GM18520 (cell line): Measurements from ENCODE around the gene DNAL4.

Source experiments
- ATAC-seq: cut with Tn5 transposase; IDR thresholded peaks from one replicate; pipeline ENCODE4 v1.9.1; 2021; ENCODE audit not compliant: unreplicated experiment

DNAL4 gene

DNA sequence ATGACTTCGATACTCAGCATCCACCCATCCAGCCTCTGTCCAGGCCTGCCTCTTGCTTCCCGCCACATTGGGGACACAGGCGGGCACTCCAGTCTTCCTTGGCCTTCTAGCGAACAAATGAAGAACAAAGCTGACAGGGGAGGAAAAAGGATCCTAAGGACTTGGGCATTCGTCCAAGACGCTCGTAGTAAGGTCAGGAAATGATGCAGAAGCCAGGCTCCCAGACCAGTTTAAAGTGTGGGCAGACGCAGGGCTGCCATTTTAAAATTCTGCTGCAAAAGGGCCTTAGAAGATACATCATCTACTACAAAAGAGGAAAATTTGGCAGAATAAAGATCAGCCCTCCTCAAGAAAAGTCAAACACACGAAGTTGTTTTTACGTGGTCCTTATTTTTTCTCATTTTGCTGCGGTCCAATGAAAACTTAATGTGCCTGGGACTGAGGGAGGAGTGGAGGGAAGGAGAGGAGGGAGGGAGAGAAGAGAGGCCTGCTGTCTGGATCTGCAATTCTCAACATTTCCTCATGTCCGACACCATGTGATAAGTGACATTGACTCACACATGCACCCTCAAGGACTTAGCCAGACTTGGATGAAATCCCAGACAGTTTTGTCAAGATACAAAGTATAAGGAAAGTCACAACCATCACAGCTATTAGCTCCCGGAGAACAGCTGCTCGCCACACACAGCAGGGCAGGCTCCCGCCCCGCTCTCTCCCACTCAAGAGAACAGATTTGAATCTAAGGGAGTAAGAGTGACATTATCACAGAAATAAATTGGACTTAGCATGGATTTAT is 5.7 kb downstream of the DNAL4 start:
- no peak for ATAC-seq

DNA sequence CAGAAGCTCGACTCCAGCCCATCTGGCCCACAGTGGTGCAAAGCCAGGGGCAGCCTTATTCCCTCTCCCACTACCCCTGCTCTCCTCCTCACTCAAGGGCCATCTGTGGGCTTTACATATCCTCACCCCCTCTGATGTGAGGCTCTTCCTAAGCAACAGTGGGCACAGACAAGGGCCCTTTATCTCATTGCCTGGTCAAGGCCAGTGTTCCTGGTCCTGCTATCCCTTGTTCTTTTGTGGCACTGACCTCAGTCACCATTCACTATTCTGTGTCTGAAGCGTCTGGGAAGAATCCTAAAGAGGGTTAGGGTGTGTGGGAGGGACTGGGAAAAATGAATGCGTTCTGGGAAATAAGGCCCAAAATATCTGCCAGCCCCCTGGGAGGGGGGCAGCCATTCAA is 7.3 kb downstream of the DNAL4 start:
- no peak for ATAC-seq

DNA sequence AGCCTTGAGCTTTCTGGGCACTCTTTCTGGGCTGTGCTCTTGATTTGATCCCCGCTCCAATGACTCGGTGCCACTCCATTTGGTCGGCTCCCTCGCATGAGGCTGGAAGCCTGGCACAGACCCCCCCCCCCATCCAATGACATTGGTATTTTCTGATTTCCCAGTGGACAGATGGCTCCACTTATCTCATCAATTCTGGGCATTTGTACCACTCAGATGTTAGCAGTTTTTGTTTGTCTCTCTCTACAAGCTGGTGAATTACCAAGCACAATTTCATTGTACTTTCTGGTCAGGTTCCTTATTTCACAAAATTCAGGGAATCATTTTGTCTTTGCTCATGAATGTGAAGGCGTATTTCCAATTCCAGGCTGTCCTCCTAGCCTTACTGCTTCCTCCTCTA is 9.1 kb downstream of the DNAL4 start:
- no peak for ATAC-seq

DNA sequence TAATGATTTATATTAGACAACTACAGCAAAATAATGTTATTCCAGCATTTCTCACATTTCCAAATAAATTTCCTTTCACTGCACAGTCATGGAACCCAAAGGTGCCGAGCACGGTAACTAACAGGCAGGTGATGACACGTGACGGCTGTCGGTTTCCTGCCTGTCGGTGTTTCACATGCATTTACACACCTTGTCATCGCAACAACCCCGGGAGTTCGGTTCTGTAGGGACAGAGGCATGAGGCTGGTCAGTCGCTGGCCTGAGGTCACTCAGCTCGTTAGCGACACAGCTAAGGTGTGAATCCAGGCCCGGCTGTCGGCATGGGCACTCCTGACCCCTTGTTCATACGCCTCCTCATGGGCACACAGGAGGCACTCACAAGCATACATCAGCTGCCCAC is 9.9 kb downstream of the DNAL4 start:
- ATAC-seq, result no peak

DNA sequence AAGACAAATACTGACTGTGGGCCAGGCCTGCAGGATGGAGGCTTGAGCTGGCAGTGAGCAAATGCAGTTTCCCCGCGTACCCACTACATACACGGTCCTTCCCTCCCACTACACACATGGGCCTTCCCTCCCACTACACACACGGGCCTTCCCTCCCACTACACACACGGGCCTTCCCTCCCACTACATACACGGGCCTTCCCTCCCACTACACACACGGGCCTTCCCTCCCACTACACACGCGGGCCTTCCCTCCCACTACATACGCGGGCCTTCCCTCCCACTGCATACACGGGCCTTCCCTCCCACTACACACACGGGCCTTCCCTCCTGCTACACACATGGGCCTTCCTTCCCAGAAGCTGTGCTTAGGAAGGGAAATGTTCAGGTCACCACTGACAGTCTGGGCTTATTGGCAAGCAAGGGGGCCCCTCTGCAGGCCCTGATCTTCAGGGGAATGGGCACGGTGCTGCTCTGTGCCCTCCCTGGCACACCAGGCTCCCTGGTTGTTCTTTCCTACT is 10.8 kb downstream of the DNAL4 start:
- ATAC-seq, result no peak

DNA sequence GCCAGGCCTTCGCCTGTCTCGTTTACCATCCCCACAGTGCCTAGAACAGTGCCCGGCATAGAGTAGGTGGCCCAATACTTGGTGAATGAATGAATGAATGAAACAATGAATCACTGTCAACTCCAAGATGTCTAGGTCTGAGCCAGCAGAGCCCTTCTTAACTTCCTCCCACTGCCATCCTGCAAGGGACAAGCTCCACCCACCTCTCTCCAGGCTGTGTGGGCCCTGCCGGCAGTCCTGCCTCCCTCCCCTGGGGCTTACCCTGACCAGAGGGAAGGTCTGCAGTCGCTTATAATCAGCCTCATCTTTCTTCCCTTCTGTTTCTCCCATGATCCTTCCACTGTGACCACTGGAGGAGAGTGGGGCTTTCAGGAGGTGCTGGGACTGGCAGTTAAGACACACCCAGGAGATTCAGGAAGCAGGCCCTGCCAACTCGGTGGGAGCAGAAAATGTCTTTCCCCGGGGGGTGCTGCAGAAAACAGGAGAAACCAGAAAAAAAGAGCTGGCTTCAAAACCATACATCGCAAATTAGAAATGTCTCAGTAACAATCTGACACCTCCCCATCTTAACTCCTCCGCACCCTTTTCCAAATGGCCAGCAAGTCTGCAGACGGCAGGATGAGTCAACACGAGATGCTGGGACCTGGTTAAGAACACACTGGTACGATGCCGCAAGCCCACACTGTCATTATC is 11.4 kb downstream of the DNAL4 start:
- ATAC-seq, result no peak

DNA sequence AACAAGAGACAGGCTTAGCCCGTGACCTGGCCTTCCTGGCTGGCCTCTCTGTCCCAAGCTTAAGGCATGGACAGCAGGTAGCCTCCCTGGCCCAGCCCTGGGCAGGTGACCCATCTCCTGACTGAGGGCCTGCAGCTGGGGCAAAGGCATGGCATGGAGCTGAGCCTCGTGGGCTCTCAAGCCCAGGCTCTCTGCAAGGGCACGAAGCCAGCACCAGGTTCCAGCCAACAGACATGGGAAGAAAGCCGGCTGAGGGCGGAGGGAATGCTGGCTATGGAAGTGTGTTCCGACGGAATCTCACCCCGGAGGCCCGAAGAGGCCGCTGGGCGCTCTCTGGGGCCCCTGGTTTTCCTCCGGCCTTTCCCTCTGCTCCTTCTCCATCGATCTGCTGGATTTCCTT is 12.9 kb downstream of the DNAL4 start:
- no peak for ATAC-seq

DNA sequence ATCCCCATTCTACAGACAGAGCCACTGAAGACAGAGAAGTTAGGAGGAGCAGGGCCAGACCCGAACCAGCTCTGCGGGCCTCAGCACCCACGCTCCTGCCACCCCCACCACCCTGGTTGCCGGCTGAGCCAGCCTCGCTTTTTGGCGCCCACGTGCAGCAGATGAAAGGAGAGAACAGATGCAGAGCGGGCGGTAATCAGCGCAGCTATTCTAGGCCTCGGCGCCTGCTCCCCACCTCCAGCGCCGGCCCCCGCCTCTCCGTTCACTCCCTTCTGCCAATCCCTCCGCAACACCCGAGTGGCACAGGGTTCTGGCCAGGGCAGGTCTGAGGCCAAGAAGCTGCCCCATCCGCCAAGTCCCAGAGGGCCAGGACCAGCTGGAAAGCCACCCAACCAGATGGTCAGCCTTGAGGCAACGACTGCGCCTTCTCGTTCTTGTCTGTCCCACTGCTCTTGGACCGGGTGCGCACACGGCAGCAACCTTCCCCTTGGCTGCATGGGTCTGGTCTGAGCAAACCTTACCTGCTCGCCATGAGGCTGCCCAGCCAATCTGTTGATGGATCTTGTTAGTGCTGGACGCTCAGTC is 16.8 kb downstream of the DNAL4 start:
- ATAC-seq, result no peak

DNA sequence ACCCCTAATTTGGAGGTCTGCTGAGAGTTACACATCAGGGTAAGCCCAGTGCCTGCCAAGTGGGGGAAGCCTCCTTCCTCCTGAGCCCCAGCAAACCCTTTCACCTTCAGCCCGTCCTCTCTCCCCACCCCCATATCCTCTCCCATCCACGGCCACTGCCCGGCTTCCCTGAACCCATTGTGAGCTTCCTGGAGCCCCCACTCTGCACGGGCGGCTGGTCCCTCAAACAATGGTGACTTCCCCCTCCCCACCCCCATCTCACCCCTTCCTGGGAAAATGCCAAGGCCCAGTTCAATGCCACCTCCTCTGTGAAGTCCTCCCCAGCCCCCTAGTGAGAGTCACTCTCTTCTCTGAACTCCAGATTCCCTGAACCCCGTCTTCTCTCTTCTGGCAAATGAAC is 17.9 kb downstream of the DNAL4 start:
- no peak for ATAC-seq

DNA sequence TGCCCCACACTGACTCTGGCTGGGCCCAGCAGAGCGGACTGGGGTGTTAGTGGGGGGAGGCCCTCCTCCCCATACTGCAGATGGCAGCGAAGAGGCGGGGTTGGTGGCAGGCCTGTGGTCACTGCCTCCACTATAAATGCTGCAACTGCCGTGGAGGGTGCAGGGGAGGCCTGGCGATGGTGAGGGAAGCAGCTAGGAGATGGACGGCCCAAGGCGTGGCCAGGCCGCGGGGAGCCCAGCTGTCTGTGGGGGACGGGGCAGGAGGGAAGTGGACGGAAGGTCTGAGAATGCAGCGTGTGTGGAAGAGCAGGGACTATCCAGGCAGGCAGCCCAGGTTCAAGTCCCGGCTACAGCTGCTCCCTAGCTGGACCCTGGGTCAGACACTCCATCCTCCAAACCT is 18.3 kb downstream of the DNAL4 start:
- no peak for ATAC-seq

DNA sequence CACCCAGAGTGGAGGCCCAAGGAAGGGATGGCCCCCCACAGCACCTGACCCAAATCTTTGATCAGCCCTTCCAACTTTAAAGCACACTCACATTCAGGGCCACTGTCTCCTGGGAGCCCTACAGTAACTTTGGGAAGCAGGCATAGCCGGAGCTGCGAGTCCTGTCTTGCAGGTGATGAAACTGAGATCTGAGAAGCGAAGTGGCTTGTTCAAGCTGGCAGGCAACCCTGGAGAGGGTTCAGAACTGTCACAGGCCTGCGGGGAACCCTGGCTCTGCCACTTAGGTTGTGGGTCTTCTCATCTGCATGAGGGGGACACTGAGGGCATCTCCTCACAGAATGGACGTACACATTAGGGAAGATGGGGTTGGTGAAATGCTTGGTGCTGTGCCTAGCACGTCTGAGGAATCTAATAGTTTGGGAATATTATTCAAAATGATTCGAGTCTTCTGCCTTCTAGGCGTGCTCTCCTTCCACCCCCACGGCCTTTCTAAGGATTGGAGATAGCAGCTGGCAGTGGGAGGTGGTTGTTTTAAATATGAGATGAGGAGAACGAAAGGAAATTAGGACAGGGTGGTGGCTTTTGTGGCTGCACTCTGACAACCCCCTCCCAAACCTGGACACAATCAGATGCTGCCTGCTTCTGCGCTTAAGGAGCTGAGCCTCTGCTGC is 19.3 kb downstream of the DNAL4 start:
- no peak for ATAC-seq

DNA sequence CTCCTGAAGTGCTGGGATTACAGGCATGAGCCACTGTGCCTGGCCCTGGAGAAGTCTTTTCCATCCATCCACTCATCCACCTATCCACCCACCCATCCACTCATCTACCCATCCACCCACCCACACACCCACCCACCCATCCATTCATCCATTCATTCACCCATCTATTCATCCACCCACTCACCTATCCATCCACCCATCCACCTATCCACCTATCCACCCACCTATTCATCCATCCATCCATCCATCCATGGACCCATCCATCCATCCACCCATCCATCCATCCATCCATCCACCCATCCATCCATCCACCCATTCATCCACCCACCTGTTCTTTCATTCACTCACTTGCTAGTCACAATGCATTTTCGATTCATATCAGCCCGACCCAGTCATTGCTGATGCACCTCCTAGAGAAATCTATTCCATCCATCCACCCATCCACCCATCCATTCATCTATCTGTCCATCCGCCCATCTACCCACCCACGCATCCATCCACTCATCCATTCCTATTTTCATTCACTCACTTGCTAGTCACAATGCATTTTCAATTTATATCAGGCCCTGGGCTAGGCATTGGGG is 20.5 kb downstream of the DNAL4 start:
- no peak for ATAC-seq

DNA sequence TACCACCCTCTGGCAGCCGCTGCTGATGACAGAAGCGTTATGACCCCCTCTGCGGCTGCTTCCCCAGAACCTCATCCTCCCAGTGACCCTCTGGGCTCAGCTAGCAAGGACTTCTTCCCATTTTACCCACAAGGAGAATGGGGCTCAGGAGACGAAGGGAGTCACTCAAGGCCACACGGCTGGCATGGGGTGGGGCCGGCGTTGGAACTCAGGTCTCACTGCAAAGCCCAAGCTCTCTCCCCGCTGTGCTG is 21.4 kb downstream of the DNAL4 start:
- ATAC-seq, result no peak

DNA sequence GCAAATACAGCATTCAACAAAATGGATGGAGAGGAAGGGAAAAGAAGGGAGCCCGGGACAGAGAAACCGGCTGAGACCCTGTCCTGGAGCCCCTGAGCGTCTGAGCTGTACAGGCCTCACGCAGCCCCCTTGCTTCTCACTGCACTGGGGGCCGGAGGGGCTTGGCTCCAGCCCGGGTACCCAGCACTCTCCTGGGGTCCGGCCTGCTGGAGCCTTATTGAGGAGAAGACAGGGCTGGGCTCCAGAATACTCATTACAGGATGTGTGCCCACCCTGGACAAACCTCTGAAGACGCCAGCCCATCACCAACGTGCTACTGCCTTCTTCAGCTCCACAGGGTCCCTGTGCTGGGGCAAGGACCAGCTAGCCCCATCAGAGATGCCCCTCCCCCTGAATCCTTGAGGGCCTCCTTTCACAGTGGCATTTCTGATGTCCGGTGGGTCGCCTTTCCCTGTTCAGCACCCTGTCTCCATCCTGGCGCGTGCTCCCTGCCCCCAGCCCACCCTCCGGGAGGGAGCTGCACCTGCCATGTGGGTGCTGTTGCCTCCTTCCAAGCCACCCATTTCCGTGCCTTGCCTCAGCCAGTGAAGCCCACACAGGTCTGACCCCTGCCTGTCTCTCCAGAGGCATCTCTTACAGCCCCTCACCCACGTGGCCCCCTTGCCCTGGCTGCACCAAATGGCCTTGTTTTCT is 23.5 kb downstream of the DNAL4 start:
- no peak for ATAC-seq

DNA sequence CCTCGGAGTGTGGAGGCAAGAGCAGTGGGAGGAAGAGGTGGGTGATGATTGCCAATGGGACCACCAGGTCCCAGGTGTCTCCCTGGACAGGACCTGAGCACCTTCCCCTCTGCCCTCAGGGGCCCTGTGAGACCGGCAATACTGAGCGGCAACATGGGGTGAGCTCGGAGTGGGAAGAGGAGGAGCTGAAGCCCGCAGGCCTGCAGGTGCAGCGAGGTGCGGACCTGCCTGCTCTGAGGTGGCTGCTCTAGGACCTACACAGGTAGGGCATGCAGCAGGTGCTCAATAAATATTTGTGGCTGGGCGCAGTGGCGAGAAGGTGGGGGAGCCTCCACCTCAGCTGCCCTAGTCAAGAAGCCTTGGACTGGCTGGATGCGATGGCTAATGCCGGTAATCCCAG is 25.9 kb downstream of the DNAL4 start:
- no peak for ATAC-seq

DNA sequence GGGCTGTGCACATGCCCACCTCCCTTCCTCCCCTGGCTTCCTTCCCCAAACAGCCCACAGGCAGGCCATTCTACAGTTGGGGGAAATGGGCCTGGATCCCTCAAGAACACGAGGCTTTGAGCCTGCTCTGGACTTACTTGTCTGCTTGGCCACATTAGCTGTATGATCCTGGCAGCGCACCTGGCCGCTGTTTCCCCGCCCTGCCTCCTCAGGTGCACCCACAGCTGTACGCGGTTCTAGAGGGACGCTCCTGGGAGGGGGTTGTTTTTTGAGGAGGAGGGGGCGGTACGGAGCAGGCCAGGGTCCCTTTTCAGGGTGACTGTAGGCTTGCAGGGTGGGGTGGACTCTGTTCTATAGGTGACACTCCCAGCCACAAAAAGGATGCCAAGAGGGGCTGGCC is 26.6 kb downstream of the DNAL4 start:
- ATAC-seq, result no peak

DNA sequence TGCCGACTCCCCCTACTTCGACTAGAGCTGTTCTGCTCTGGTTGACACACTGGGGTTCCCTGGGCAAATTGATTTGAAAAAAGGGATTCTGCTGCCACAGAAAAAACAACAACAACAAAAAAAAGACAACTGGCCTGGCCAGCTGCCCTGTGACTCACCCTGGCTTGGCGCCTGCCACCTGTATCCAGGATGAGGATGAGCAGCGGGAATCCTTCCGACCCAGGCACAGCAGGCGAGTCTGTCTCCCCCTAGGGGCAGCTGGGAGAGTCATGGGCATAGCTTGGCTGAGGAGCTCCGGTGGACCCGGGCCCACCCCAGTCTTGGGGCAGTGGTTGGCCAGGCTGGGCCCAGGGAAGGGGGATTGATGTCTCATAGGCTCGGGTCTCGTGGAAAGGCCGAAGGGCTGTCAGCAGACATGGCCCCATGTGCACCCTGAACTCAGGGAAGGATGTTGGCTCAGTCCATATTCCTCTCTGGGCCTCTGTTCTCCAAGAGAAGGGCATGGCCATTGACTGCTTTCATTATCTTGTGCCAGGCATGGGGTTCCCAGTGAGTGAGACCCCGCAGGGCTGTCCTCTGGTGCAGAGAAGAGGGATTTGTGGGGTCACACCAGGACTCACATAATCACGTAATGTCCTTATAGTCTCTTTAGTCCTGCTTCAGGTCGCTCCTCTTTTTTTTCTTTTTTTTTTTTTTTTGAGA is 27.7 kb downstream of the DNAL4 start:
- ATAC-seq, result no peak

DNA sequence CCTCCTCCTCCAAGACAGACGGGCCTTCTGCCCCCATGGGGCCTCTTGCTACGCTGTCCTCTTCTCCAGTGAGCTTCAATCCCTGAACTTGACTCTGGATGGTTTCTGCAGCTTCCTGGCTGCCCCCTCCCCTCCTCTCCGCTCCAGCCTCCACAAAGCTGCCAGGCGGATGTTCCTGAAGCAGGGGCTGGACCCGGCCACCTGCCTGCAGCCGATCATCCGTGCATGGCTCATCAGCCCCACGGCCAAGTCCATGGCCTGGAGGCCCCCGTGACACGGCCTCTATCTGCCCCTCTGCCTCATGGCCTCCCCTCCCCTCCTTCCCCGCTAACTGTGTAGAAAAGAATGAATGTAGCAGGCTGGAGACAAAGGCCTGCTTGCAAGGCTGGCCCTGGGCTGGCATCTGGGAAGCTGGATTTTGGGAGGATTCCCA is 31.4 kb downstream of the DNAL4 start:
- no peak for ATAC-seq

DNA sequence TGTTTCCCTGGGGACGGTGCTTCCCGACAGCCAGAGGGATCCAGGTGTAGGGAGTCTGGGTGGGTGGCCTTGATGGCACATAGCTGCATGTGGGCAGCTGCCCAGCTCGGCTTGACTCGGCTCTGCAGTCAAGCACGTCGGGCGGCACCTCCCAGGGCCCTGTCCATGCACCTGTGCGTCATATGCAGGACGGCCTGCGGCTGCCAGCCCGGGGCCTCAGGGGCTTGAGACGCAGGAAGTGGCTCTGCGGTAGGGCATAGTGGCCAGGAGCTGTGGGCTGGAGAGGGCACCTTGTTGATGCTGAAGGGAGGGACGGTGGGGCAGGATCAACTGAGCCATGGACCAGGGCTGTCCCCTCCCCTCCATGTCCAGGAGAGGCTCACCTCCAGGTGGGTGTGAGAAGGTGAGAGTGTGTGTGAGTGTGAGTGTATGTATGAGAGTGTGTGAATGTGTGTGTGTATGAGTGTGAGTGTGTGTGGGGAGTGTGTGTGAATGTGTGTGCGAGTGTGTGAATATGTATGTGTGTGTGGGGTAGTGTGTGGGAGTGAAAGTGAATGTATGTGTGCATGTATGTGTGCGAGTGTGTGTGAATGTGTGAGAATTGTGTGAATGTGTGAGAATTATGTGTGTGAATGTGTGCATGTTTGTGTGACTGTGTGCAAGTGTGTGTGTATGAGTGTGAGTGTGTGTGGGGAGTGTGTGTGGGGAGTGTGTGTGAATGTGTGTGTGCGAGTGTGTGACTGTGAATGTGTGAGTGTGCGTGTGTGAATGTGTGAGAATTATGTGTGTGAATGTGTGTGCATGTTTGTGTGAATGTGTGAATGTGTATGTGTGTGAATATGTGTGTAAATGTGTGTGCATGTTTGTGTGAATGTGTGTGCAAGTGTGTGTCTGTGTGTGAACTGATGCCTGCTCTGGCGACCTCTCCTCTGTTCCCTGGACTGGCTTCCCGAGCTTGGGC is 32.5 kb downstream of the DNAL4 start:
- ATAC-seq, result no peak
